ENCODE results near the gene FLNC.

Gene FLNC

GRCh38 chr7:128810997-128811396 is 19.2 kb upstream of the FLNC start:
- H3K4me3 ChIP-seq (ENCODE audit: low read length), result no peak overlapping the region

GRCh38 chr7:128811631-128812430 is 18.4 kb upstream of the FLNC start:
- no peak for TF ChIP-seq ZNF274 (IDR thresholded peaks at IDR 0.05; ENCODE audit: low read depth, low read length)
- no peak overlapping the region for H3K4me3 ChIP-seq (ENCODE audit: low read length)

More at GRCh38 chr7:128810997-128811396, 19.2 kb upstream of the FLNC start:
- TF ChIP-seq ZNF274 (IDR thresholded peaks at IDR 0.05; ENCODE audit: low read depth, low read length), result no peak

GRCh38 chr7:128812514-128813168 is 17.6 kb upstream of the FLNC start:
- TF ChIP-seq ZNF274 (IDR thresholded peaks at IDR 0.05; ENCODE audit: low read depth, low read length), result no peak
- H3K4me3 ChIP-seq (ENCODE audit: low read length), result no peak overlapping the region

- no peak for TF ChIP-seq ZNF274 (IDR thresholded peaks at IDR 0.05; ENCODE audit: low read depth, low read length)
These were observed 15.7 kb upstream of the FLNC start for GRCh38 chr7:128814499-128814898.

GRCh38 chr7:128815289-128815942 is 14.8 kb upstream of the FLNC start:
- no peak overlapping the region for H3K4me3 ChIP-seq (ENCODE audit: low read length)
- no peak for TF ChIP-seq ZNF274 (IDR thresholded peaks at IDR 0.05; ENCODE audit: low read depth, low read length)

More at GRCh38 chr7:128814499-128814898, 15.7 kb upstream of the FLNC start:
- no peak overlapping the region for H3K4me3 ChIP-seq (ENCODE audit: low read length)

GRCh38 chr7:128818694-128819093 is 11.5 kb upstream of the FLNC start:
- TF ChIP-seq ZNF274 (IDR thresholded peaks at IDR 0.05; ENCODE audit: low read depth, low read length), result no peak
- H3K4me3 ChIP-seq (ENCODE audit: low read length), result no peak overlapping the region

- TF ChIP-seq ZNF274 (IDR thresholded peaks at IDR 0.05; ENCODE audit: low read depth, low read length), result no peak
- no peak overlapping the region for H3K4me3 ChIP-seq (ENCODE audit: low read length)
These were observed 8.5 kb upstream of the FLNC start for GRCh38 chr7:128821724-128822123.

- no peak for TF ChIP-seq ZNF274 (IDR thresholded peaks at IDR 0.05; ENCODE audit: low read depth, low read length)
- H3K4me3 ChIP-seq (ENCODE audit: low read length), result no peak overlapping the region
These were observed 3.7 kb upstream of the FLNC start for GRCh38 chr7:128826512-128826911.

- no peak overlapping the region for H3K4me3 ChIP-seq (ENCODE audit: low read length)
These were observed 3.3 kb upstream of the FLNC start for GRCh38 chr7:128826916-128827247.

GRCh38 chr7:128827248-128827958 is 2.8 kb upstream of the FLNC start:
- H3K4me3 ChIP-seq (ENCODE audit: low read length), result no peak overlapping the region

More at GRCh38 chr7:128826916-128827247, 3.3 kb upstream of the FLNC start:
- no peak for TF ChIP-seq ZNF274 (IDR thresholded peaks at IDR 0.05; ENCODE audit: low read depth, low read length)

GRCh38 chr7:128827971-128828711 is 2.1 kb upstream of the FLNC start:
- H3K4me3 ChIP-seq (ENCODE audit: low read length), result no peak overlapping the region
- no peak for TF ChIP-seq ZNF274 (IDR thresholded peaks at IDR 0.05; ENCODE audit: low read depth, low read length)

More at GRCh38 chr7:128827248-128827958, 2.8 kb upstream of the FLNC start:
- no peak for TF ChIP-seq ZNF274 (IDR thresholded peaks at IDR 0.05; ENCODE audit: low read depth, low read length)

- H3K4me3 ChIP-seq (ENCODE audit: low read length), result no peak overlapping the region
- TF ChIP-seq ZNF274 (IDR thresholded peaks at IDR 0.05; ENCODE audit: low read depth, low read length), result no peak
These were observed 627 bp upstream of the FLNC start for GRCh38 chr7:128829391-128830166.

All from GM08714 (cell line).